Esophagus muscularis mucosa (tissue), 4 donors: Measurements from ENCODE around the gene PHF20.

Experiments used
- EP300 ChIP-seq: sonication (generic); formaldehyde crosslinking; IDR thresholded peaks from one replicate; pipeline ENCODE4 v1.6.1; 2017; ENCODE audit warnings: antibody characterized with exemption
- POLR2A ChIP-seq: fragments of 450-650 bp; IDR thresholded peaks from one replicate; pipeline ENCODE4 v1.6.1; 2017; ENCODE audit warnings: antibody characterized with exemption, moderate library complexity, mild to moderate bottlenecking, low read depth
- POLR2AphosphoS5 ChIP-seq, 2 donors: sonication (generic); formaldehyde crosslinking; IDR thresholded peaks; one replicate each; pipeline ENCODE4 v1.6.1; 2017; ENCODE audit warnings: antibody characterized with exemption in 2 of 2
- TF ChIP-seq, protein P1 (sequence below), 3 experiments: fragments of 200-600 bp in 2 of 3; fragments of 450-650 bp in 1 of 3; sonication (generic) in 2 of 3; IDR thresholded peaks; one replicate each; pipeline ENCODE4 v1.5.1; 2017 to 2019; ENCODE audit warnings: antibody characterized with exemption in 3 of 3, mild to moderate bottlenecking in 2 of 3, moderate library complexity in 1 of 3

DNA sequence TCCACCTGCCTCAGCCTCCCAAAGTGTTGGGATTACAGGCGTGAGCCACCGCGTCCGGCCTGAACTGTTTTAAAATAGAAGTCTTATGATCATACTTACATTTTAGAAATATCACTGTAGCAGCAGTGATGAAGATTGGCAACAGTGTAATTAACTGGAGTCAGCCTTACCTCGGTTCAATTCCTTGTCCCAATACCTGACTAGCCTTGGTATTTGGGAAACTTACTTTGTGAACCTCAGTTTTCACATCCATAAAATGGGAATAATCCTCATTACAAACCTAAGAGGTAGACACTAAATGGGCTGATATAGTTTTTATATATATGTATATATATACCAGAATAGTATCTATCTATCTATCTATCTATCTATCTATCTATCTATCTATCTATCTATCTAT lies 19.3 kb downstream of the PHF20 start:
- TF ChIP-seq, protein P1, sequence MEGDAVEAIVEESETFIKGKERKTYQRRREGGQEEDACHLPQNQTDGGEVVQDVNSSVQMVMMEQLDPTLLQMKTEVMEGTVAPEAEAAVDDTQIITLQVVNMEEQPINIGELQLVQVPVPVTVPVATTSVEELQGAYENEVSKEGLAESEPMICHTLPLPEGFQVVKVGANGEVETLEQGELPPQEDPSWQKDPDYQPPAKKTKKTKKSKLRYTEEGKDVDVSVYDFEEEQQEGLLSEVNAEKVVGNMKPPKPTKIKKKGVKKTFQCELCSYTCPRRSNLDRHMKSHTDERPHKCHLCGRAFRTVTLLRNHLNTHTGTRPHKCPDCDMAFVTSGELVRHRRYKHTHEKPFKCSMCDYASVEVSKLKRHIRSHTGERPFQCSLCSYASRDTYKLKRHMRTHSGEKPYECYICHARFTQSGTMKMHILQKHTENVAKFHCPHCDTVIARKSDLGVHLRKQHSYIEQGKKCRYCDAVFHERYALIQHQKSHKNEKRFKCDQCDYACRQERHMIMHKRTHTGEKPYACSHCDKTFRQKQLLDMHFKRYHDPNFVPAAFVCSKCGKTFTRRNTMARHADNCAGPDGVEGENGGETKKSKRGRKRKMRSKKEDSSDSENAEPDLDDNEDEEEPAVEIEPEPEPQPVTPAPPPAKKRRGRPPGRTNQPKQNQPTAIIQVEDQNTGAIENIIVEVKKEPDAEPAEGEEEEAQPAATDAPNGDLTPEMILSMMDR (IDR thresholded peaks at IDR 0.05) = no peak
- TF ChIP-seq POLR2AphosphoS5 (IDR thresholded peaks at IDR 0.05) (no peak), POLR2A (no peak), EP300 (no peak)
